ENCODE data around the gene SLC25A21.

- TF ChIP-seq CTCF (IDR thresholded peaks at IDR 0.05) (no peak), POLR2A (IDR thresholded peaks at IDR 0.05) (no peak), POLR2AphosphoS5 (IDR thresholded peaks at IDR 0.05) (no peak), EP300 (IDR thresholded peaks at IDR 0.05) (no peak)
Measured at GRCh38 chr14:36879558-36879957, 292.8 kb downstream of the SLC25A21 start.

Data from suprapubic skin (tissue), 4 donors.